Gastrocnemius medialis (tissue), 4 donors: ENCODE data around the gene NADK. TPM values are rescaled to one million over a fixed set of nuclear protein-coding genes. Genes with fewer than 3 reads are reported as not detected.
"Not testable (repeated sequence)": the region's sequence is repeated elsewhere in the genome, so short reads cannot be mapped to it uniquely, and the experiment has no call there.

Source experiments
- ATAC-seq, 2 donors: fragments of 150-250 bp; one replicate each; pipeline ENCODE4 v1.9.1; 2016
- DNase-seq, 2 donors: peaks; one replicate each; pipeline ENCODE4 v3.0.0-alpha.2; 2019
- H3K27ac ChIP-seq, 4 donors: fragments of 200-600 bp; sonication (generic); 1 replicate in 1 of 4; 2 replicates in 3 of 4; pipeline ENCODE4 v1.5.1; 2016 to 2018; ENCODE audit warnings: mild to moderate bottlenecking in 2 of 4, moderate library complexity in 1 of 4
- H3K27me3 ChIP-seq, 3 donors: fragments of 200-600 bp; sonication (generic) in 2 of 3; 1 replicate in 1 of 3; 2 replicates in 2 of 3; pipeline versions ENCODE4 v1.5.1 to v1.6.0; 2016 to 2019; ENCODE audit warnings: mild to moderate bottlenecking in 1 of 3, moderate library complexity in 1 of 3
- H3K36me3 ChIP-seq, 2 donors: fragments of 200-600 bp; sonication (generic) in 1 of 2; one replicate each; pipeline ENCODE4 v1.5.1; 2017 to 2018
- H3K4me1 ChIP-seq, 2 donors: fragments of 200-600 bp; sonication (generic) in 1 of 2; one replicate each; pipeline ENCODE4 v1.5.1; 2016 to 2017; ENCODE audit warnings: mild to moderate bottlenecking in 2 of 2
- H3K4me3 ChIP-seq, 4 donors: fragments of 200-600 bp; sonication (generic) in 3 of 4; 1 replicate in 1 of 4; 2 replicates in 3 of 4; pipeline ENCODE4 v1.5.1; 2016 to 2019; ENCODE audit warnings: mild to moderate bottlenecking in 2 of 4
- H3K9me3 ChIP-seq, 3 donors: fragments of 200-600 bp; sonication (generic) in 2 of 3; 1 replicate in 1 of 3; 2 replicates in 2 of 3; pipeline ENCODE4 v1.5.1; 2016 to 2019
- CTCF ChIP-seq, 5 experiments: fragments of 450-650 bp in 3 of 5; fragments of 200-600 bp in 2 of 5; sonication (generic) in 2 of 5; IDR thresholded peaks in 4 of 5; conservative IDR thresholded peaks in 1 of 5; 1 replicate in 4 of 5; 2 replicates in 1 of 5; pipeline ENCODE4 v1.5.1; 2016 to 2019; ENCODE audit warnings: antibody characterized with exemption in 5 of 5, mild to moderate bottlenecking in 3 of 5, moderate library complexity in 3 of 5
- POLR2A ChIP-seq, 2 donors: fragments of 450-650 bp; IDR thresholded peaks; one replicate each; pipeline ENCODE4 v1.6.1; 2017; ENCODE audit warnings: antibody characterized with exemption in 2 of 2, mild to moderate bottlenecking in 2 of 2, moderate library complexity in 2 of 2
- in situ Hi-C, 4 donors: fragments of 200-750 bp; cut with MboI; loops; one replicate each; pipeline versions ENCODE4 v1.15.0 to v1.8.0; 2017; ENCODE audit warnings: low sequenced_read_pairs in 4 of 4
- intact Hi-C: fragments of 100-400 bp; cut with DNase I; formaldehyde crosslinking; loops from one replicate; pipeline ENCODE4 v1.15.1; 2023; ENCODE audit warnings: low total_unique reads
- total RNA-seq, 4 donors: library from RNA; depleted of rRNA; stranded (reverse); fragments of >200 nt; gene quantifications; one replicate each; pipeline versions ENCODE4 v1.1.0 to v1.2.3, GENCODE V29; 2016

The NADK gene
- total RNA-seq, 4 donors from 2014 or later: 20.1 to 33.1 (median 32.5) TPM

DNA sequence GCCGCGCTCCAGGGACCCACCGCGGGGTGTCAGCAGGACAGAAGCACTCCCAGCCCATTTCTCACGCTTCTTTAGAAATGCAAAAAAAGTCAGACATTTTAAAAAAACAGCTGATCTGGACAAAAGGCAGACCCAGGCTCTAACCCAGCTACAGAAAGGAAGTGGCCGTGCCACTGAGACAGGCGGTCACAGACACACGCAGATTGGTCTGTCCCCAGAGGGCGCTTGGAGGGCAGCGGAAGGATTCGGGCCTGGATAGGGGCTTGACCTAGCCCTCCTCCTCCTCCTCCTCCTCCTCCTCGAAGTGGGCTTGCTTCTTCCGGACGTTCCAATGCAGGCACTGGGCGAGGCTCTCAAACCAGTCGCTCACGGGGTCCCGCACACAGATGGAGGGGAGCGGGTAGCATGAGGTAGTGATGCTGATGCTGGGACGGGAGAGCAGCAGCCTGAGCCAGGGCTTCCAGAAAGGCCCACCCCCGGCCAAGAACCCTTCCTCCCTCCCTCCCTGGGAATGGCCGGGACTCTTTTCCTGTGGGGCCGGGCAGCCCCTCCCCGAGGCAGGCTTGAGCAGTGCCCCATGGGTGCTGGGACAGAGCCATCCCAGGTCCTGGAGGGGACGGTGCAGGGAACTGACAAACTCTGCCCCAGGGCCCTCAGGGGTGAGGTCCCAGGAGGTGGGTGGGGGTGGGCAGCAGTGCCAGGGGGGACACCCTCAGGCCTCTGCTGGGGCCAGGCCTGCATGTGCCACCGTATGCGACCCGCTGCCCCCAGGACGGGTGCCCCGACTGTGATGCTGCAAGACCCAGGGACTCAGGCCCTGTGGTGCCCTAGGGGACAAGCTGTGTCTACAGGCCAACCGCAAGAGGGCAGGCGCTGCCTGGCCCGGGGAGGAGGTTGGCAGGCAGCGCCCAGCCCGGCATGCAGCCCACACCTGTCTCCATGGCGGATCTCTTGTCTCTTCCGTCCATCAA lies 25.3 kb downstream of the NADK start:
- in situ Hi-C loops: loop anchor here in 1 of 4 donors (25.0 kb wide), 1 partner anchor 134 kb away; the partner anchor contains the start of gene GNB1
- DNase-seq (peak; percentile 42 to 75), ATAC-seq (peak; percentile 69 to 84)
- Histone ChIP-seq H3K27me3 (no peaks in the 10 kb centered on the region), H3K27ac (peak overlapping the region in 3 of 4 donors; percentile 35 to 62 (median 37)), H3K4me3 (no peak overlapping the region), H3K4me1 (peaks cover 0 to 2% of the 10 kb centered on the region in 2 donors), H3K36me3 (peaks cover 0 to 50% of the 10 kb centered on the region in 2 donors), H3K9me3 (no peaks in the 10 kb centered on the region)
- peak; percentile 60 to 76 (median 66) for TF ChIP-seq CTCF (IDR thresholded peaks at IDR 0.05 in 4 of 5, conservative IDR thresholded peaks at IDR 0.05 in 1 of 5)
- TF ChIP-seq POLR2A (IDR thresholded peaks at IDR 0.05): no peak
- intact Hi-C loops: loop anchor here (2.0 kb wide), 1 partner anchor 154 kb away; no protein-coding TSS in a partner anchor

- intact Hi-C loops (loop anchor here (2.0 kb wide), 1 partner anchor 155 kb away; no protein-coding TSS in a partner anchor), in situ Hi-C loops (loop anchor here in 1 of 4 donors (25.0 kb wide), 1 partner anchor 135 kb away; the partner anchor contains the start of gene GNB1)
- H3K27me3 ChIP-seq: no peaks in the 10 kb centered on the region
- no peak overlapping the region for H3K27ac ChIP-seq
- H3K4me1 ChIP-seq: no peaks in the 10 kb centered on the region
- peaks cover 0 to 50% of the 10 kb centered on the region in 2 donors for H3K36me3 ChIP-seq
- DNase-seq (no peak), ATAC-seq (no peak)
- no peak overlapping the region for H3K4me3 ChIP-seq
- H3K9me3 ChIP-seq: no peaks in the 10 kb centered on the region
- TF ChIP-seq POLR2A (IDR thresholded peaks at IDR 0.05) (no peak), CTCF (IDR thresholded peaks at IDR 0.05 in 4 of 5, conservative IDR thresholded peaks at IDR 0.05 in 1 of 5) (no peak)
These were observed 26.1 kb downstream of the NADK start for GRCh38 chr1:1752190-1752589.

DNA sequence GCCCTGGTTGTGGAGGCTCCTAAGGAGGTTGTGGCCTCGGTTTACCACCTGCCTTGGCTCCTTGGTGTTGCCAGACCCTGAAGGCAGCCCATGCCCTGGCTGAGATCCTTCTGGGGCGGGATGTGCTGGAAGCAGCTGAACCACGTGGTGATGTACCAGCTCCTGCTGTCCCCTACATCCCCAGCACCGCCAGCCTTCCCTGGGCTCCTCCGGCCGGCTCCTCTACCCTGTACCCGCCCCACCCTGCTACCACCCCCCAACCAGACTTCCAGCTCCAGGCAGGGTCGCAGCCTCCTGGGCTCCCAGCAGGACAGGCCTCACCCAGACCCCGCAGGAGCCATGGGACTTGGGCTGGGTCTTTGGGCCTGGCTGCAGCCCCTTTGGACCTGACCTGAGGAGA lies 28.3 kb downstream of the NADK start:
- ATAC-seq, H3K27ac ChIP-seq, H3K4me1 ChIP-seq, H3K9me3 ChIP-seq, intact Hi-C loops, DNase-seq, H3K4me3 ChIP-seq, H3K27me3 ChIP-seq: not testable (repeated sequence)
- in situ Hi-C loops: loop anchor here in 1 of 4 donors (25.0 kb wide), 1 partner anchor 137 kb away; the partner anchor contains the start of gene GNB1
- peaks cover 0 to 30% of the 10 kb centered on the region in 2 donors for H3K36me3 ChIP-seq

GRCh38 chr1:1748686-1749321 lies 29.5 kb downstream of the NADK start:
- in situ Hi-C loops (no loop called here), intact Hi-C loops (no loop called here)
- Histone ChIP-seq H3K4me3 (no peak overlapping the region), H3K36me3 (peaks cover 0 to 18% of the 10 kb centered on the region in 2 donors), H3K4me1 (no peaks in the 10 kb centered on the region), H3K27me3 (no peaks in the 10 kb centered on the region), H3K9me3 (no peaks in the 10 kb centered on the region), H3K27ac (no peak overlapping the region)
- ATAC-seq (no peak), DNase-seq (no peak)
- TF ChIP-seq CTCF (IDR thresholded peaks at IDR 0.05 in 4 of 5, conservative IDR thresholded peaks at IDR 0.05 in 1 of 5) (no peak), POLR2A (IDR thresholded peaks at IDR 0.05) (no peak)

DNA sequence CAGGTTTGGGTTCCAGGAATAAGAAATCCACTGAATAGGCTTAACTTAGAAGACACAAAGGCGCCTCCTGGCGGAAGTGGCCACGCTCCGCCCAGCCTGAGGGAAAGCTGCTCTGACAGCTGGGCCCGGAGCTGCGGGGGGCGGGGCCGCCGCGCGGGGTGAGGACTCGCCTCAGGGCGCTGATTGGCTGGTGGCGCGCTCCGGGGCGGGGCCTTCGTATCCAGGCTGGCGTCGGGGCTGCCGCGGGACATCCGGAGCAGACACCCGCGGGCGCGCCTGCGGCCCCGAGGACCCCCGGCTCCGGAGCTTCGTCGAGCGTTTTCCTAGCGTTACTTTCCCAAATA lies 31.7 kb downstream of the NADK start:
- in situ Hi-C loops, H3K36me3 ChIP-seq, H3K4me1 ChIP-seq, H3K9me3 ChIP-seq, DNase-seq, H3K27me3 ChIP-seq: not testable (repeated sequence)
- Histone ChIP-seq H3K4me3 (peak overlapping the region in 3 of 4 donors; percentile 48 to 78 (median 70)), H3K27ac (peak overlapping the region; percentile 65 to 96 (median 90))
- intact Hi-C loops: loop anchor here (2.0 kb wide), 1 partner anchor 52 kb away; no protein-coding TSS in a partner anchor
- peak; percentile 88 to 90 for ATAC-seq
